Ammon's horn (tissue), 1 donor: ENCODE results near the gene CTSA.
A peak's percentile ranks its signal among the peaks of the same experiment; 100 is the strongest.
"Not testable (repeated sequence)": the region's sequence is repeated elsewhere in the genome, so short reads cannot be mapped to it uniquely, and the experiment has no call there.

Source experiments
- DNase-seq: peaks from one replicate; pipeline ENCODE4 v3.0.0-alpha.2; 2016; ENCODE audit warnings: low spot score

CTSA gene

GRCh38 chr20:45896641-45897161 is 5.6 kb downstream of the CTSA start:
- no peak for DNase-seq

GRCh38 chr20:45897289-45897688 is 6.2 kb downstream of the CTSA start:
- no peak for DNase-seq

- no peak for DNase-seq
These were observed 6.6 kb downstream of the CTSA start for GRCh38 chr20:45897692-45898091.

- no peak for DNase-seq
These were observed 7.2 kb downstream of the CTSA start for GRCh38 chr20:45898285-45898684.

DNA sequence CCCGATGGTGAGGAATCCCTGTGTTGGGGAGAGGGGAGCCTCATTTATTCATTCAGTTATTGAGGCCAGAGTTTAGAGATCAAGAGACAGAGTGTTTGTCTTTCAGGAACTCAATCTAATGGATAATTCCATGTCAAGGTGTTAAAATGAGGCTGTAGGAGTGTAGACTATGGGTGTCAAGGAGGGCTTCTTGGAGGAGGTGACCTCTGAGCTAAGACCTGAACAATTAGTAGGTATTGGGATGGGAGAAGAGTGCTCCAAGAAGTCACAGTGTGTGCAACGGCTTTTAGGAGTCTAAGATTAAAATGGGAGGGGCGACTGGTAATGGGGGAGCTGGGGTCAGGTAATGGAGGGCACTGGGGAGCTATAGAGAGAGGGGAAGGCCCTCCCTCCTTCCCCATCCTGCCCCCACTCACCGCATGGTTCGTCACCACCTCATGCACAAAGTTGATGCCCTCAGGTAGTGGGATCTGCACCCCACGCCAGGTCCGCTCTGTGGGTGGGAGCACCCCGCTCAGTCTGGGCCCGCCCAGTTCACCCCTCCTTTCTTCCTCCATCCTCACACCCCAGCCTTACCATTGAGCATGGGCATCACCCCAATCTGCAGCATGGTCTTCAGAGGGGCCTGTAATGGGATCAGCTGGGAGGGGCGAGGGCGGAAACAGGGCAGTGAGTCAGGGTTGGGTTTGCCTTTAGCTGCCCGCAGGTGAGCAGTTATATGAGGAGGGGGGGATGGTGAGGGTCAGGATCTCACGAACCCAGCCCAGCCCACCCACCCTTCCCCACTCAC is 8.1 kb downstream of the CTSA start:
- DNase-seq, result no peak

DNA sequence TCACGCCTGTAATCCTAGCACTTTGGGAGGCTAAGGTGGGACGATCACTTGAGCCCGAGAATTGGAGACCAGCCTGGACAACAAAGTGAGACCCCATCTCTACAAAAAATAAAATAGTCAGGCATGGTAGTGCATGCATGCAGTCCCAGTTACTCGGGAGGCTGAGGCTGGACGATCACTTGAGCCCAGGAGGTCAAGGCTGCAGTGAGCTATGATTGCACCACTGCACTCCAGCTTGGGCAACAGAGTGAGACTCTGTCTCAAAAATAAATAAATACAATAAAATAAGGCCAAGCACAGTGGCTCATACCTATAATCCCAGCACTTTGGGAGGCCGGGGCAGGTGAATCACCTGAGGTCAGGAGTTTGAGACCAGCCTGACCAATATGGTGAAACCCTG is 10.2 kb downstream of the CTSA start:
- DNase-seq, result not testable (repeated sequence)

DNA sequence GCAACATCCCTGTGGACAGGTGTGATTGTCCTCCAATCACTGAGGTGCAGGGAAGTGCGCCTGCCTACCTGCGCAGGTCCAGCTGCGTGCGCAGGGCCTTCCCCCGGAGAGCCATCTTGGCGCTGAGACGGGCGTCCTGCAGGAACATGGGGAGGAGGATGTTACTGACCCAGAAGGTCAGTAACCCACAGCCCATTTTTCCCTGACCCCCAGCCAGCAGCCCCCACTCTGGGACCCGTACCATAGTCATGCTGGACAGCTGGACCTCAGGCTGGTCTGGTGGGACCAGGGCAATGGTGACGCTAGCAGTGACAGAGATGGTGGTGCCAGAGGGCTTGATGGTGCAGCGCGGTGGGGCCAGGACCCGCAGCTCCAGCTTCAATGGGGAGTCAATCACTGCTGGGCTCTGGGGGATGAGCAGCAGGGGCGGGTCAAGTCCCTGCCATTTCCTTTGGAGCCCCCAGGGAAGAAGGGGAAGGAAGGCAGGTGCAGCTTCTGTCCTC is 11.1 kb downstream of the CTSA start:
- no peak for DNase-seq

- DNase-seq, result no peak
These were observed 13.7 kb downstream of the CTSA start for GRCh38 chr20:45904583-45905504.

DNA sequence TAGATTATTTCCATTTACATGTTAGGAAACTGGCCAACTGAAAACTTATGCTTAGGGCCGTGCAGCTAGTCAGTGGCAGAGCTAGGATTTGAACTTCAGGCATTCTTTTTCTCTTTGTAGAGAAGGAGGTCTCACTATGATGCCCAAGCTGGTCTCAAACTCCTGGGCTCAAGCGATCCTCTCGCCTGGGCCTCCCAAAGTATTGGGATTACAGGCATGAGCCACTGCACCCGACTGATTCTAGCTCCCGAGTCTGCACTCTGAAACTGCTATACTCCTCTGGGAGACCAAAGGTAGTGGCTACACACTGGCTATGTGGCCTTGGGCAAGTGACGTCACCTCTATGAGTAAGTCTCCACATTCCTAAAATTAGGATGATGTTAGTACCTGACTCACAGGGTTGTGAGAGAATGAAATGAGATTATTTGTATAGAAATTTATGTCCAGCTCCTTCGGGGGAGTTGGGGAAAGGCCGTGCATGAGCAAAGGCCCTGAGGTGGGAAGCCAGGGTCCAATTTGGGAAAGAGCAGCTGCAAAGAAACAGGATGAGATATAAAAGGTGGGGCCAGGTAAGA is 14.5 kb downstream of the CTSA start:
- DNase-seq, result no peak

DNA sequence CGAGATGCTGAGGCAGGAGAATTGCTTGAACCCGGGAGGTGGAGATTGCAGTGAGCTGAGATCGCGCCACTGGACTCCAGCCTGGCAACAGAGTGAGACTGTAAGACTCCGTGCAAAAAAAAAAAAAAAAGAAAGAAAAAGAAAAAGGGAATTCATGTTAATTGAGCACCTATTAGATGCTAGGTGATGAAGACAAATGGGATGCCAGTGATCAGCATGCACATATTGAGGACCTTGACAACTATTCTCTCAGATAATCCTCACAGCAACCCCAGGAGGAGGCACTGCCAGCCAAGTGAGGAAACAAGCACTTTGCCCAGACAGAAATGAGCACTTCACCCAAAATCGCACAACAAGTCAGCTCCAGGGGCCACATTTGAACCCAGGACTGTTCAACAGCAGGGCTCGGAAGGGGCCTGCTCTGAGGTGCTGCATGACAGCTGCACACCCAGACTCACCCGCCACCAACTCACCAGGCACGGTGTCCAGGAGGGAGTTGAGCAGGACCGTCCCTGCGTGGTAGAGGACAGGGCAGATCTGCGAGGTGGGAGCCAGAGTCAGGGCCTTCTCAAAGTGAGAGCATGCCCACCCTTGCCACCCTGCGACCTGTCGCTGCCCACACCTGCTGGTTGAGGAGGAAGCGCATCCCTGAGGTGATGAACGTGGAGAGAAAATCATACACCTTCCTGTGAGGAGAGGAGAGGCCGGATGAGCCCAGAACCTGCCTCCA is 16.2 kb downstream of the CTSA start:
- no peak for DNase-seq

- DNase-seq, result no peak
These were observed 16.9 kb downstream of the CTSA start for GRCh38 chr20:45908084-45908483.

DNA sequence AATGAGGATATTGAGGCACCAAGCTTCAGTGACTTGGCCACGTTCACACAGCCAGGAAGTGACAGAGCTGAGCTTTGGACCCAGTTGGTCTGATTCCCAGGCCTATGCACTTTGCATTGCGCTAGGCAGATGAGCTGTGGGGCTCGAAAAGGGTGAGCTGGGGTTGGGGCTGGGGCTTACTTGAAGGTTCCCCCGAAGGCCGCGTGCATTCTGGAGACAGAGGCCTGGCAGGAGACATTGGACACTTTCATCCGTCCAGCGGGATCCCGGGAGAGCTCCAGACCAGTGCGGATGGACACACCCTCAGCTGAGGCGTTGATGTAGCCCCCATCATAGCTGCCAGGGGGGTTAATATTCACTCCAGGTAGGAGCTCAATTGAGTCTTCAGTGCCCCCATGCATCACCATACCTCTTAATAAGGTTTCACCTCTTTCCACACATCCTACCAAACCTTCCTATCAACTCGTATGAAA is 18.2 kb downstream of the CTSA start:
- no peak for DNase-seq

DNA sequence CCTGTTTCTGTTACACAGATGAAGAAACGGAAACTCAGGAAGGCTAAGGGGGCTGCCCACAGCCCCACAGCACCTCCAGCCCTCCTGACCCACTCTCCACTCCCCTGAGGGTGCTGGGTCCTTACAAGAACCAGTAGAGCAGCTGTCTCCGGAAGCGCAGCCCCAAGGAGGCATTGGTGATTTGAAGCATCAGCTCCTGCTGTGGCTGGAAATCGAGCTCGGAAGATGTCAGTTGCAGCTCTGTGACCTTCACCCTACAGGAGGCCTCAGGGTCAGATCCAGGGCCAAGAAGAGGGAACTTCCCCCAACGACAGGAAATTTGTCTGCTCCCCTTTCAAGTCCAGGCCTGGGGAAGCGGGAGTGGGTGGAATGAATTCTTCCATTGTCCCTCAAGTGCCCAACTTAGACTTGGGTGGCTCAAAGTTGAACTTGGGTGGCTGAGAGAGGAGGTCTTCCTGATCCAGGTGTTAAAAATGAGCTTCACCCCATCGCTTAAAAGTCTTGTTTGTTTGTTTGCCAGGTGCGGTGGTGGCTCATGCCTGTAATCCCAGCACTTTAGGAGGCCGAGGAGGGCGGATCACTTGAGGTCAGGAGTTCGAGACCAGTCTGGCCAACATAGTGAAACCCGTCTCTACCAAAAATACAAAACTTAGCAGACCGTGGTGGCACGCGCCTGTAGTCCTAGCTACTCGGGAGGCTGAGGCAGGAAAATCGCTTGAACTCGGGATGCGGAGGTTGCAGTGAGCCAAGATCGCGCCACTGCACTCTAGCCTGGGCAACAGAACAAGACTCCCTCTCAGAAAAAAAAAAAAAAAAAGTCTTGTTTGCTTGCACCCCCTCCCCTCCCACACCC is 18.9 kb downstream of the CTSA start:
- DNase-seq, result no peak

DNA sequence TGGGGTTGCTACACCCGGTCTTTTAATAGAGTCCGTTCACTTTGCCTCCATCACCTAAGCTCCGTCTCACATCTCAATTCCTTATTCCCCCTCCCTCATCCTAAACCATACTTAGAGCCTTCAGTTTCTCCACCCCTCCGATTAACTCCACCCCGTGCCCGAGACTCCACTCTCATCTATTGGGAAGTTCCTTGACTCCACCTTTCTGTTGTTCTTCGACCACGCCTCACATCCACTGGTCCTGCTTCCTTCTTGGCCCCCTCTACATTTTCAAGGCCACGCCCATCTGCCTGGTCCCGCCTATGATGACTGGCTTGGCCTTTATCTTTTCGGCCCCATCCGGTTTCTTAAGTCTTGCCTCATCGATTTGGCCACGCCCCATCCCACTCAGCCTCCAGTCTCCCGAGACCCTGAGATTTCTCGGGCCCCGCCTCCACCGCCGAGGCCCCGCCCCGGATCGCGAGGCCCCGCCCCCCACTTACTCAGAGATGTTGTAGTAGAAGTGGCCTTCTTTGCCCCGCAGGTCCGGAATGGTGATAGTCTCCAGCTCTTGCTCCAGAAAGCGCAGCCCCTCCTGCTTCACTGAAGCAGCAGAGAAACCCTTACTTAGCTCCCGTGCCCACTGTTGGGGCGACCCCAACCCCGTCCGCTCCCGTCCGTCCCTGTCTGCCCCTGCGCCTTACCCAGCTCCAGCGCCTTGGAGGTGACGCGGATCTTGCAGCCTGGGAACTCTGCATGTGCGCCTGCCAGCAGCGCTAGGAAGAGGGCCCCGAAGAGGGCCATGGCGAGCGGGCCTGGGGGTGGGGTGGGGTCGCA is 19.7 kb downstream of the CTSA start:
- peak; percentile 94 for DNase-seq

DNA sequence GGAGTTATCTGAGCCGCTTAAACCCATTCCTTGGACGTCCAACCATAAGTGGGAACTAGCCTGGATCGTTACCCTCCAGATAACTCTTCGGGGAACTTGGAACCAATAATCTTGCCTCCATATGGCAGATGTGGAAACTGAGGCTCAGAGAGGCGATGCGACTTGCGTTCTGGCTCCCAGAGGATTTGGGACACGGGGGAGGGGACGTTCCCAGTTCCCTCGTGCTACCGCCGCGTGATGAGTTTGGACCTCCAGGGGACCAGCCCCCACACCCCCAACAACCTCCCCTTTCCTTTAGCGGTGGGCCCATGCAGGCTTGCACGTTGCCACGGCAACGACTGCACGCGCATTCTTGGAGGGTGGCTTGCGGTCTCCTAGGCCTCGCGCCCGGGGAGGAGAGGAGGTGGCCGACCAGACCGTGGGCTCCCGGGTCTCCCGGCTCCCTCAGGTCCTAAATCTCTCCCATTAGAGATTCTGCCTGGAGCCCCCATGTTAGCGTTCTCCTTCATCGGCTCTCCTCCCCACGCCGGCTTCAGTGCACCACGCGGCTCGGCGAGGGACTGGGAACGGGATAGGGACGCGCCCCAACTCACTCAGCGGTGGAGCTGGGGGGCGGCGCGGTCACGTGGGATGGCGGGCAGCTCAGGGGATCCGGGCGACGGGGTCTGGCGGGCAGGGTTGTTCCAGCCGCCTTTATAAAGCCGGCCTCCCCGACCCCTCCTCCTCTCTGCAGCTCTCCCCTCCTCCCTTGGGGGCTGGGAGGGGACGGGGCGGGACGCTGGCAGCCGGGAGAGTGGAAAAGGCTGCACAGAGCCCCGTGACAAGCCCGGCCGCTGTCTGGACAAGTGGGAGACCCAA is 20.6 kb downstream of the CTSA start, which contains the start of gene PLTP:
TSS of gene PLTP (minus strand) at position 670 of the 858 bp plus-strand sequence. CDS start 703 bp downstream, outside the sequence.
- DNase-seq, result peak; percentile 72

DNA sequence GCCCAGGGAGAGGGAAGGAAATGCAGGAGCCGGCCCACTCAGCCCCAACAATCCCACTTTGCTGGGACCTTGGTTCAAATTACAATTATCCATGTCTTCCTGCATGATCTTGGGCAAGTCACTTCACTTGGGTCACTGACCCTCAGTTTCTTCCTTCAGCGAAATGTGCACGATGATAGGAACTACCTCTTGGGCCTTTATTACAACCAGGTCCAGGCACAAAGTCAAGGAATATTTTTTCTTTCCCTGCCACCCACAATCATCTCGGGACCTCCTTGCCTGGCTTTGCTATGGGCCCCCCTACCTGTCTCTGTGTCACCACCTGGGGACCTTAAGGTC is 21.2 kb downstream of the CTSA start:
- DNase-seq, result no peak

- DNase-seq, result no peak
These were observed 22.0 kb downstream of the CTSA start for GRCh38 chr20:45913116-45913515.

DNA sequence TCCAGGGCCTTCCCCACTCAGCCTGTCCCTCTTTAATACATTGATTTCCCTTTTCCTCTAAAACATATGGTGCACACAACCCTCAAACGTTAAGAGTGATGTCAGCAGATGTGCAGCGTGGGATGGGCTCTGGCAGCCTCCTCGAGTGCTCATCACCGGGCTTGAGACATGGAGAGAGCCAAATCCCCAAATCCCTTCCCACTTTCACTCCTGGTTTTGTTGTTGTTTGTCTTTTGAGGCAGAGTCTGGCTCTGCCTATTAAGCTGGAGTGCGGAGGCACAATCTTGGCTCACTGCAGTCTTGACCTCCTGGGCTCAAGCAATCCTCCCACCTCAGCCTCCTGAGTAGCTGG is 26.6 kb downstream of the CTSA start:
- peak; percentile 53 for DNase-seq
